ENCODE data around the gene MPRIP.

Gene MPRIP

GRCh38 chr17:17071531-17072360 lies 29.5 kb downstream of the MPRIP start:
- Histone ChIP-seq H2AFZ (ENCODE audit: low read depth, low read length) (no peak overlapping the region), H3K4me1 (ENCODE audit: insufficient read depth, low read length) (no peaks in the 10 kb centered on the region), H3K9ac (ENCODE audit: low read depth, low read length) (no peak overlapping the region), H4K20me1 (ENCODE audit: insufficient read depth, low read length) (peaks cover 75% of the 10 kb centered on the region), H3K36me3 (ENCODE audit: insufficient read depth, low read length) (peaks cover 35% of the 10 kb centered on the region), H3K27ac (ENCODE audit: low read length) (peak overlapping the region; percentile 32; the same call in 1 of the 2 replicates), H3K79me2 (ENCODE audit: insufficient read depth, low read length) (peaks cover 95% of the 10 kb centered on the region), H3K9me3 (ENCODE audit: insufficient read depth, low read length, severe bottlenecking) (no peaks in the 10 kb centered on the region), H3K4me2 (ENCODE audit: insufficient read depth, low read length) (no peak overlapping the region), H3K4me3 (ENCODE audit: low read depth in 1 of 2, low read length in 2 of 2) (no peak overlapping the region), H3K27me3 (ENCODE audit: insufficient read depth, low read length, poor library complexity) (no peaks in the 10 kb centered on the region)
- no peak for DNase-seq
- no peak for TF ChIP-seq EZH2 (IDR thresholded peaks at IDR 0.05; ENCODE audit: borderline replicate concordance, low read depth, low read length, severe bottlenecking)
- no peak for TF ChIP-seq CTCF (IDR thresholded peaks at IDR 0.05; ENCODE audit: borderline replicate concordance, extremely low read depth, low read length, poor library complexity, severe bottlenecking)
- ATAC-seq (ENCODE audit: insufficient read depth, low read depth) = no peak

GRCh38 chr17:17072546-17072945 lies 30.3 kb downstream of the MPRIP start:
- peaks cover 71% of the 10 kb centered on the region for H4K20me1 ChIP-seq (ENCODE audit: insufficient read depth, low read length)
- no peak for ATAC-seq (ENCODE audit: insufficient read depth, low read depth)

GRCh38 chr17:17073030-17073564 lies 30.8 kb downstream of the MPRIP start:
- no peak for TF ChIP-seq CTCF (IDR thresholded peaks at IDR 0.05; ENCODE audit: borderline replicate concordance, extremely low read depth, low read length, poor library complexity, severe bottlenecking)
- TF ChIP-seq EZH2 (IDR thresholded peaks at IDR 0.05; ENCODE audit: borderline replicate concordance, low read depth, low read length, severe bottlenecking) = no peak
- H3K36me3 ChIP-seq (ENCODE audit: insufficient read depth, low read length) = peaks cover 47% of the 10 kb centered on the region
- H3K4me1 ChIP-seq (ENCODE audit: insufficient read depth, low read length) = no peaks in the 10 kb centered on the region
- no peak overlapping the region for H3K4me2 ChIP-seq (ENCODE audit: insufficient read depth, low read length)
- no peak overlapping the region for H3K27ac ChIP-seq (ENCODE audit: low read length)
- no peak overlapping the region for H3K9ac ChIP-seq (ENCODE audit: low read depth, low read length)
- no peaks in the 10 kb centered on the region for H3K27me3 ChIP-seq (ENCODE audit: insufficient read depth, low read length, poor library complexity)
- peaks cover 75% of the 10 kb centered on the region for H4K20me1 ChIP-seq (ENCODE audit: insufficient read depth, low read length)
- no peak for DNase-seq
- no peak overlapping the region for H2AFZ ChIP-seq (ENCODE audit: low read depth, low read length)
- H3K4me3 ChIP-seq (ENCODE audit: low read depth in 1 of 2, low read length in 2 of 2) = no peak overlapping the region
- no peak for ATAC-seq (ENCODE audit: insufficient read depth, low read depth)
- H3K79me2 ChIP-seq (ENCODE audit: insufficient read depth, low read length) = peaks cover 96% of the 10 kb centered on the region
- H3K9me3 ChIP-seq (ENCODE audit: insufficient read depth, low read length, severe bottlenecking) = no peaks in the 10 kb centered on the region

More at GRCh38 chr17:17072546-17072945, 30.3 kb downstream of the MPRIP start:
- peaks cover 94% of the 10 kb centered on the region for H3K79me2 ChIP-seq (ENCODE audit: insufficient read depth, low read length)
- H3K9me3 ChIP-seq (ENCODE audit: insufficient read depth, low read length, severe bottlenecking) = no peaks in the 10 kb centered on the region
- H3K27ac ChIP-seq (ENCODE audit: low read length) = no peak overlapping the region
- DNase-seq = no peak
- H3K4me3 ChIP-seq (ENCODE audit: low read depth in 1 of 2, low read length in 2 of 2) = no peak overlapping the region
- no peak overlapping the region for H2AFZ ChIP-seq (ENCODE audit: low read depth, low read length)
- no peak overlapping the region for H3K9ac ChIP-seq (ENCODE audit: low read depth, low read length)
- H3K4me1 ChIP-seq (ENCODE audit: insufficient read depth, low read length) = no peaks in the 10 kb centered on the region
- TF ChIP-seq EZH2 (IDR thresholded peaks at IDR 0.05; ENCODE audit: borderline replicate concordance, low read depth, low read length, severe bottlenecking) (no peak), CTCF (IDR thresholded peaks at IDR 0.05; ENCODE audit: borderline replicate concordance, extremely low read depth, low read length, poor library complexity, severe bottlenecking) (no peak)
- H3K27me3 ChIP-seq (ENCODE audit: insufficient read depth, low read length, poor library complexity) = no peaks in the 10 kb centered on the region
- peaks cover 42% of the 10 kb centered on the region for H3K36me3 ChIP-seq (ENCODE audit: insufficient read depth, low read length)
- H3K4me2 ChIP-seq (ENCODE audit: insufficient read depth, low read length) = no peak overlapping the region

Data from DND-41 (cell line).